ENCODE data around the gene CDC42EP2.

CDC42EP2 gene

GRCh38 chr11:65314501-65315203, at the start of gene CDC42EP2:
CDC42EP2 (plus strand) TSS chr11:65314866; CDS start chr11:65320899, 6,033 bp downstream.
- Histone ChIP-seq H3K27ac (peak within 1 kb of the TSS; percentile 8 to 91 (median 78)), H3K4me3 (peak within 1 kb of the TSS; percentile 43 to 88 (median 71))

- Histone ChIP-seq H3K27ac (no peak overlapping the region), H3K4me3 (no peak overlapping the region)
Measured at GRCh38 chr11:65266210-65266609, 48.5 kb upstream of the CDC42EP2 start.

- Histone ChIP-seq H3K4me3 (no peak overlapping the region), H3K27ac (peak overlapping the region in 1 of 21 experiments; percentile 62)
Measured at GRCh38 chr11:65274735-65275682, 39.7 kb upstream of the CDC42EP2 start.

GRCh38 chr11:65275906-65276305, 38.8 kb upstream of the CDC42EP2 start:
- Histone ChIP-seq H3K27ac (peak overlapping the region in 1 of 21 experiments; percentile 62), H3K4me3 (no peak overlapping the region)

- no peak overlapping the region for H3K27ac ChIP-seq
- H3K4me3 ChIP-seq: no peak overlapping the region
Measured at GRCh38 chr11:65277631-65278277, 36.9 kb upstream of the CDC42EP2 start.

- Histone ChIP-seq H3K27ac (no peak overlapping the region), H3K4me3 (no peak overlapping the region)
Measured at GRCh38 chr11:65278356-65278755, 36.3 kb upstream of the CDC42EP2 start.

- H3K4me3 ChIP-seq: no peak overlapping the region
- peak overlapping the region in 10 of 21 experiments; percentile 0 to 63 (median 30) for H3K27ac ChIP-seq
Measured at GRCh38 chr11:65279279-65279678, 35.4 kb upstream of the CDC42EP2 start.

- peak overlapping the region in 11 of 21 experiments; percentile 0 to 63 (median 33) for H3K27ac ChIP-seq
Measured at GRCh38 chr11:65279741-65280440, 34.8 kb upstream of the CDC42EP2 start.

GRCh38 chr11:65280646-65281045, 34.0 kb upstream of the CDC42EP2 start:
- Histone ChIP-seq H3K4me3 (no peak overlapping the region), H3K27ac (peak overlapping the region in 4 of 21 experiments; percentile 33 to 63 (median 56))

More at GRCh38 chr11:65279741-65280440, 34.8 kb upstream of the CDC42EP2 start:
- H3K4me3 ChIP-seq: no peak overlapping the region

GRCh38 chr11:65286686-65287085, 28.0 kb upstream of the CDC42EP2 start:
- Histone ChIP-seq H3K4me3 (no peak overlapping the region), H3K27ac (no peak overlapping the region)

GRCh38 chr11:65287601-65288000, 27.1 kb upstream of the CDC42EP2 start:
- H3K27ac ChIP-seq: peak overlapping the region in 1 of 21 experiments; percentile 37
- H3K4me3 ChIP-seq: no peak overlapping the region

GRCh38 chr11:65288706-65289536, 25.7 kb upstream of the CDC42EP2 start:
- Histone ChIP-seq H3K27ac (peak overlapping the region in 5 of 21 experiments; percentile 16 to 74 (median 36)), H3K4me3 (no peak overlapping the region)

GRCh38 chr11:65290448-65291165, 24.1 kb upstream of the CDC42EP2 start:
- Histone ChIP-seq H3K27ac (peak overlapping the region in 20 of 21 experiments; percentile 41 to 90 (median 81)), H3K4me3 (no peak overlapping the region)

GRCh38 chr11:65291613-65292012, 23.1 kb upstream of the CDC42EP2 start:
- Histone ChIP-seq H3K4me3 (no peak overlapping the region), H3K27ac (peak overlapping the region in 20 of 21 experiments; percentile 41 to 90 (median 81))

- Histone ChIP-seq H3K4me3 (no peak overlapping the region), H3K27ac (peak overlapping the region in 8 of 21 experiments; percentile 67 to 90 (median 82))
Measured at GRCh38 chr11:65292890-65293289, 21.8 kb upstream of the CDC42EP2 start.

GRCh38 chr11:65293909-65294381, 20.7 kb upstream of the CDC42EP2 start:
- Histone ChIP-seq H3K27ac (peak overlapping the region in 1 of 21 experiments; percentile 10), H3K4me3 (no peak overlapping the region)

- H3K4me3 ChIP-seq: no peak overlapping the region
- H3K27ac ChIP-seq: peak overlapping the region in 1 of 21 experiments; percentile 9
Measured at GRCh38 chr11:65295001-65295400, 19.7 kb upstream of the CDC42EP2 start.

Measured in skin epidermis (tissue), 12 donors.